ENCODE results near the gene CD300C.
"Not testable (repeated sequence)": the region's sequence is repeated elsewhere in the genome, so short reads cannot be mapped to it uniquely, and the experiment has no call there.

CD300C gene

DNA sequence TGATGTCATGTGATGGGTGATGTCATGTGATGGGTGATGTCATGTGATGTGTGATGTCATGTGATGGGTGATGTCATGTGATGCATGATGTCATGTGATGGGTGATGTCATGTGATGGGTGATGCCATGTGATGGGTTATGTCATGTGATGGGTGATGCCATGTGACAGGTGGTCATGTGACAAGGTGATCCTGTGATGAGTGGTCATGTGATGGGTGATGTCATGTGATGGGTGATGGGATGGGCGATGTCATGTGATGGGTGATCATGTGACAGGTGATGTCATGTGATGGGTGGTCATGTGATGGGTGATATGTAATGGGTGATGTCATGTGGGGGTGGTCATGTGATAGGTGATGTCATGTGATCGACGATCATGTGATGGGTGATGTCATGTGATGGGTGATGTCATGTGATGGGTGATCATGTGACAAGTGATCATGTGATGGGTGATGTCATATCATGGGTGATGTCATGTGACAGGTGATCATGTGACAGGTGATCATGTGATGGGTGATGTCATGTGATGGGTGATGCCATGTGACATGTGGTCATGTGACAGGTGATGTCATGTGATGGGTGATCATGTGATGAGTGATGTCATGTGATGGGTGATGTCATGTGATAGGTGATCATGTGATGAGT lies 31.8 kb downstream of the CD300C start:
- DNase-seq (ENCODE audit: low read depth in 2 of 2): no peak

DNA sequence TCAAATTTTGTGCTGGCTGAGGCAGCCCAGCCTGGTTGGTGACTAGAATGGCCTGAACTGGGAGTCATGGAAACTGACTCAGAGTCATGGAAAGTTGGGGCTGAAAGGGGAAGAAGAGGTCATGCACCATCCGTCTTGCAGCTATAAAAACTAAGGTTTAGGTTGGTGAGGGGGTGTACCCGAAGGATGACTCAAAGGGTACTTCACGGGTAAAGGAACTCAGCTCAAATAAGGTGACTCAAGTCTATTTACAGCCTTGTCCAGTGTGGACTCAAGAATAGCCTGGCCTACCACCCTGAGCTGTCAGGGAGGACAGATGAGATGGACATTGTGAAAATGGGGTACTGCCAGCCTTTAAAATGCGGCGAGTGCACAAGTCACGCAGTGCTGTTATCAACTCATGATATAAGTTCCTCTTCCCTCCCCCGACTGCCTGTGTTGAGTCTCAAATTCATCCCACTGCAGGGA lies 33.3 kb downstream of the CD300C start:
- DNase-seq (ENCODE audit: low read depth in 2 of 2): no peak

DNA sequence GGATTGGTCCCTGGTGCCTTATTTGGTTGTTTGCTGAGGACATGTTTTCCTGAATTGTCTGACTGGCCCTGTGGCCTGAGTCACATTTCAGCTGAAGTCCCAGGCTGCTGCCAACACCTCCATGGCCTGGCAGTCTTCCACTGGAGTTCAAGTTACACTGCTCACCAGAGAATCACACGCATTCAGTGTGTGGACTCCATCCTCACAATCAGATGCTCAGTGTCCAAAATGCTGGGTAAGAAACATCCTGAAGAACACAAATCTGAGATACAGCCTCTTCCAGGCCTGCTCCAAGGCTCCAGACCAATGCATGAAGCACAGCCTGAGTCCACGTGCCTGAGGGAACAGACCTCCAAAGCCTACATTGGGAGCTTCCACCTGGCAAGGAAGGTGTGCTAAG lies 33.9 kb downstream of the CD300C start:
- no peak for DNase-seq (ENCODE audit: low read depth in 2 of 2)

DNA sequence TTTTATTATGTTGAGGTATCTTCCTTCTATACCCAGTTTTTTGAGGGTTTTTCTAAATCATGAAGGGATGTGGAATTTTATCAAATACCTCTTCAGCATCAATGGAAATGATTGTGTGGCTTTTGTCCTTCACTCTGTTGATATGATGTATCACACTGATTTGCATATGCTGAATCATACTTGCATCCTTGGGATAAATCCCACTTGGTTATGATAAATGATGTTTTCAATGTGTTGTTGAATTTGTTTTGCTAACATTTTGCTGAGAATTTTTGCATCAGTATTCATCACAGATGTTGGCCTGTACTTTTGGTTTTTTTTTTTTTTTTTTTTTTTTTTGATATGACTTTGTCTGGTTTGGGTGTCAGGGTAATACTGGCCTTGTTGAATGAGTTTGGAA lies 37.8 kb downstream of the CD300C start:
- DNase-seq (ENCODE audit: low read depth in 2 of 2): no peak

DNA sequence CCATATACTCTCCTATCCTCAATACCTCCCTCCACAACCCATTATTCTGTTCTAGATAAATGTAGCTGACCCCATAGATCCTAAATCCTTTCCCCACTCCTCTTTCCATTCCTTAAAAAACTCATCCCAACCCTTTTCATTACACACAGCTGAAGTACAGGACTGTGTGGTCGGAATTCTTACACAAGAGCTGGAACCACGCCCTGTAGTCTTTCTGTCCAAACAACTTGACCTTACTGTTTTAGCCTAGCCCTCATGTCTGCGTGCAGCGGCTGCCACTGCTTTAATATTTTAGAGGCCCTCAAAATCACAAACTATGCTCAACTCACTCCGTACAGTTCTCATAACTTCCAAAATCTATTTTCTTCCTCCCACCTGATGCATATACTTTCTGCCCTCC lies 42.0 kb downstream of the CD300C start:
- DNase-seq (ENCODE audit: low read depth in 2 of 2): not testable (repeated sequence)

DNA sequence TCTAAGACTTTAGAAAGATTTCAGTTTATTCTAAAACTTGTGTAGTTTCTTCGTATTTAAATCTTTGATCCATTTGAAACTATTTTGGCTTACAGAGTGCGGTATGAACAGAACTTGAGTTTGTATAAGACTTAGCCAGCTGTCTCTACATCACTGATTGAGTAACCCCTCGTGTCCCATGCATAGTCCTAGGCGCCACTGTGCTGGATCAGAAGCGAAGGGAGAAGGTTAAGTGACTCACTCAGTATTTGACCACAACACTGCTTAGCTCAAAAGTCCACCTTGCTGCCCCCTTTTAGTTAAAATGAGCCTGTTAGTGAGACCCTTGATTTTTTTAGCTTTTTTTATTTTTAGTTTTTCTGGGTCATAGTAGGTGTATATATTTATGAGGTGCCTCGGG lies 43.1 kb downstream of the CD300C start:
- DNase-seq (ENCODE audit: low read depth in 2 of 2): no peak

DNA sequence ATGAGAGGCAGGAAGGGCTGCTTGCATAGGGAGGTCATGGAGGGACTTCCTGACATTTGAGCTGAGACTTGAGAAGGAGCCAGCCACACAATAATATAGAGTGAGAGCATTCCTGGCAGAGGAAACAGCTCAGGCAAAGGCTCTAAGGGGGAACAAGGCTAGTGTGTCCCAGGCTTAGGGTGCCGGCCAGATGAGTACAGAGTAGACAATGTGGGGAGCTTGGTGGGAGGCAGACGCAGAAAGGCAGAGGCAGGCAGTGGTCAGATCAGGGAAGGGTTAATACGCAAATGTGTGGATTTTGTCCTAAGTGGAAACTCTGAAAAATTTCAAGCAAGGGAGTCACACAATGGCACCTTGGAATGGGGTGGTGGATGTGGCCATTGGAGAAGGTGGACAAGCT lies 45.9 kb downstream of the CD300C start:
- DNase-seq (ENCODE audit: low read depth in 2 of 2): no peak

DNA sequence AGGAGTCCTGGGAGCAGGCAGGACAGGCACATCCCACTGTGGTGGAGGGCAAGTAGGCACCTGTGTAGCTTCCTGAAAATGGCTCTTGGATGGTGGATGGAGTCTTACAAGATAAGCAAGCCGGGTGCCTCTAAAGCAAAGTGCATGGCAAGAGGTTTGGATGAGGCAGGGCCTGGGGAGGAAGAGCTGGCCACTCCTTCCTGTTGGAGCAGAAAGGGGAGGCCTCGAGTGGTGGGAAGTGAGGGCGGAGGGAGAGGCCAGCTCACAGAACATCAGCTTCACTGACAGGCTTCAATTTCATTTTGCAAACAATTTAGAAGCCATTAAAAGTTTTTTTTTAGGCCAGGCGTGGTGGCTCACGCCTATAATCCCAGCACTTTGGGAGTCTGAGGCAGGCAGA lies 48.4 kb downstream of the CD300C start:
- DNase-seq (ENCODE audit: low read depth in 2 of 2): no peak

DNA sequence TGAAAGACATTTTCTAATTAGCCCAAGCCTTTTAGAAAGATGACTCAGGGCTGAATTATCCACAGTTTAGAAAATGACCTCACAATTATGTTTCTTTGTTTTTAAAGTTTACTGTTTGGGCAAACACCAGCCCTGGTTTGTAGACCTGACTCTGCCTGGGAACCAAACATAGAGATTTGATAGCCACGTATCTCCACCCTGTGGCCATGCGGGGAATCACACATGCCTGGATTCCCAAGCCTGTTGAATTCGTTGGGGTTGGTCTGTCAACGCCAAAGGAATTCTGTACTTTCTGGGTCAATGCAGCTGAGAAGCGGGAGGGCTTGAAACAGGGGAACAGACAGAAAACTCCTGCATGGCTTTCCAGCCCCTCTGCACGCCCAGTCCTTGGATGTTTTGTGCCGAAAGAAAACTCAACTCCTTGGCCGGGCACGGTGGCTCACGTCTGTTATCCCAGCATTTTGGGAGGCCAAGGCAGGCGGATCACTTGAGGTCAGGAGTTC lies 52.5 kb downstream of the CD300C start:
- DNase-seq (ENCODE audit: low read depth in 2 of 2): peak in 1 of 2 experiments; percentile 7

DNA sequence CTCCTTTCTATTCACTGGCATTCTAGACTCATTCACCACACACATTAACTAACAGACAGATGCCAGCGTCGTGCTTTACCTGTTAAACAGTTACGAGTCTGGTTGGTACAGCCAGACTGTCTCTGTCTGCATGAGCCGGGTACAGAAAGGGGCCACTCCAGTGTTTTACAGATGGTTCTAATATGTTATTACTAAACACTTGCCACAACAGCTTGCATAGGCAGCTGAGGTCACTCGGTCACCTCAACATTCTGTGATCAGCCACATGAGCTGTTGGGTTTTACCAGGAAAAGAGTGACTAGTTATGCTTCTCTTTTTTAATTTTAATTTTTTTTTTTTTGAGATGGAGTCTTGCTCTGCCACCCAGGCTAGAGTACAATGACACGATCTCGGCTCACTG lies 54.3 kb downstream of the CD300C start:
- no peak for DNase-seq (ENCODE audit: low read depth in 2 of 2)

Data from fibroblast of skin of left quadriceps (primary cell).